OCI-LY7 (cell line): ENCODE results near the gene PPM1F. TPM values are rescaled to one million over a fixed set of nuclear protein-coding genes. Genes with fewer than 3 reads are reported as not detected.

Experiments
- BruUV-seq: library from RNA; stranded (reverse); fragments of 400-500 nt; replicated peaks from 2 replicates; lab custom pipeline; 2021; lab: Mats Ljungman, UMichigan
- CTCF ChIA-PET: fragments of 300-600 bp; sonication (Branson Sonifier 250); formaldehyde crosslinking; loops from one replicate; lab custom pipeline; 2022; ENCODE audit warnings: antibody characterized with exemption; ENCODE audit not compliant: unreplicated experiment; lab: Charles Lee
- POLR2A ChIA-PET: fragments of 300-600 bp; sonication (Branson Sonifier 250); formaldehyde crosslinking; loops from one replicate; lab custom pipeline; 2022; ENCODE audit warnings: antibody characterized with exemption; lab: Charles Lee
- DNase-seq: peaks from one replicate; pipeline ENCODE4 v3.0.0-alpha.2; 2015; ENCODE audit warnings: low spot score
- H2AFZ ChIP-seq: fragments of 200-600 bp; sonication (generic), shearing (Covaris generic); 2 replicates; pipeline ENCODE4 v1.6.1; 2014; ENCODE audit warnings: mild to moderate bottlenecking, antibody characterized with exemption, low read length, moderate library complexity
- H3K27ac ChIP-seq: fragments of 200-600 bp; sonication (generic); 2 replicates; pipeline ENCODE4 v1.5.1; 2014; ENCODE audit warnings: mixed run types, low read depth, mild to moderate bottlenecking, moderate library complexity, low read length, inconsistent platforms; ENCODE audit not compliant: poor library complexity, severe bottlenecking
- H3K36me3 ChIP-seq: fragments of 200-600 bp; sonication (generic); 2 replicates; pipeline ENCODE4 v1.6.1; 2014; ENCODE audit warnings: mild to moderate bottlenecking, antibody characterized with exemption, low read length, moderate library complexity, mixed read lengths; ENCODE audit not compliant: insufficient read depth
- H3K4me1 ChIP-seq: fragments of 200-600 bp; sonication (generic); 2 replicates; pipeline ENCODE4 v1.5.1; 2014; ENCODE audit warnings: mild to moderate bottlenecking, low read length; ENCODE audit not compliant: insufficient read depth, poor library complexity, severe bottlenecking
- H3K4me2 ChIP-seq: fragments of 200-600 bp; sonication (generic); 2 replicates; pipeline ENCODE4 v1.6.1; 2014; ENCODE audit warnings: mild to moderate bottlenecking, low read length
- H3K4me3 ChIP-seq: fragments of 200-600 bp; sonication (generic); 2 replicates; pipeline ENCODE4 v1.5.1; 2014; ENCODE audit warnings: mild to moderate bottlenecking, low read depth, low read length; ENCODE audit not compliant: poor library complexity, severe bottlenecking
- H3K79me2 ChIP-seq: fragments of 200-600 bp; sonication (generic); 2 replicates; pipeline ENCODE4 v1.6.1; 2016; ENCODE audit warnings: low read depth, mild to moderate bottlenecking, low read length, moderate library complexity, mixed read lengths; ENCODE audit not compliant: insufficient read depth
- H3K9me2 ChIP-seq: fragments of 200-600 bp; sonication (generic); 2 replicates; pipeline ENCODE4 v1.6.1; 2016; ENCODE audit warnings: mild to moderate bottlenecking, low read length, mixed read lengths; ENCODE audit not compliant: insufficient read depth
- H3K9me3 ChIP-seq: fragments of 200-600 bp; sonication (generic); 2 replicates; pipeline ENCODE4 v1.6.1; 2014; ENCODE audit warnings: mild to moderate bottlenecking, mixed run types, low read length, mixed read lengths
- H4K20me1 ChIP-seq: fragments of 200-600 bp; sonication (generic); 2 replicates; pipeline ENCODE4 v1.6.1; 2014; ENCODE audit warnings: mild to moderate bottlenecking, antibody characterized with exemption, low read length, moderate library complexity, mixed read lengths; ENCODE audit not compliant: insufficient read depth
- CTCF ChIP-seq: fragments of 200-600 bp; sonication (generic); conservative IDR thresholded peaks from 2 replicates; pipeline ENCODE4 v1.5.1; 2014; ENCODE audit warnings: mild to moderate bottlenecking, antibody characterized with exemption, low read length, moderate library complexity, mixed read lengths
- EZH2phosphoT487 ChIP-seq: fragments of 200-600 bp; sonication (generic); IDR thresholded peaks from 2 replicates; pipeline ENCODE4 v1.6.1; 2018; ENCODE audit warnings: low read depth, borderline replicate concordance, mild to moderate bottlenecking, mixed run types, antibody characterized with exemption, low read length, moderate library complexity, mixed read lengths
- intact Hi-C: fragments of 100-400 bp; cut with micrococcal nuclease; formaldehyde crosslinking; loops from one replicate; pipeline ENCODE4 v1.10.0; 2022; ENCODE audit not compliant: unreplicated experiment
- total RNA-seq, 2 experiments: library from RNA; depleted of rRNA in 1 of 2; stranded (reverse); fragments of >200 nt in 1 of 2; shearing (Covaris generic) in 1 of 2; gene quantifications; 2 replicates each; pipeline ENCODE4 v1.2.3, GENCODE V29; 2014 to 2022

PPM1F gene
- total RNA-seq, 2 experiments from 2014 or later: 21.7 to 27.2 TPM

GRCh38 chr22:21921184-21921721 is 31.4 kb downstream of the PPM1F start:
- no peaks in the 10 kb centered on the region for H3K36me3 ChIP-seq
- no peak overlapping the region for H2AFZ ChIP-seq
- no peaks in the 10 kb centered on the region for H3K79me2 ChIP-seq
- no peak for DNase-seq
- no peaks in the 10 kb centered on the region for H3K4me1 ChIP-seq
- H4K20me1 ChIP-seq: no peaks in the 10 kb centered on the region
- H3K4me3 ChIP-seq: no peak overlapping the region
- TF ChIP-seq EZH2phosphoT487 (no peak), CTCF (no peak)
- no peak overlapping the region for H3K4me2 ChIP-seq
- intact Hi-C loops: no loop called here
- H3K9me3 ChIP-seq: no peaks in the 10 kb centered on the region
- BruUV-seq: no TSS peak
- H3K27ac ChIP-seq: no peak overlapping the region
- POLR2A ChIA-PET: no interaction called here
- no peaks in the 10 kb centered on the region for H3K9me2 ChIP-seq
- CTCF ChIA-PET: no interaction called here

GRCh38 chr22:21920341-21921183 is 32.1 kb downstream of the PPM1F start:
- Histone ChIP-seq H3K79me2 (no peaks in the 10 kb centered on the region), H3K4me2 (no peak overlapping the region), H3K27ac (no peak overlapping the region), H3K9me3 (no peaks in the 10 kb centered on the region), H3K9me2 (no peaks in the 10 kb centered on the region), H3K4me3 (no peak overlapping the region), H2AFZ (no peak overlapping the region), H3K36me3 (no peaks in the 10 kb centered on the region), H4K20me1 (no peaks in the 10 kb centered on the region), H3K4me1 (no peaks in the 10 kb centered on the region)
- POLR2A ChIA-PET: no interaction called here
- TF ChIP-seq CTCF: no peak
- TF ChIP-seq EZH2phosphoT487: no peak
- CTCF ChIA-PET: no interaction called here
- no TSS peak for BruUV-seq
- no peak for DNase-seq
- intact Hi-C loops: no loop called here
